ENCODE results near the gene GAN. TPM values are rescaled to one million over a fixed set of nuclear protein-coding genes. Genes with fewer than 3 reads are reported as not detected.

GAN gene
- total and polyA plus RNA-seq, 9 of the 15 experiments (the other 6 are each of a cell fraction or from before 2014, with no cell fraction given), result 0.83 to 15.1 (median 5.2) TPM

DNA sequence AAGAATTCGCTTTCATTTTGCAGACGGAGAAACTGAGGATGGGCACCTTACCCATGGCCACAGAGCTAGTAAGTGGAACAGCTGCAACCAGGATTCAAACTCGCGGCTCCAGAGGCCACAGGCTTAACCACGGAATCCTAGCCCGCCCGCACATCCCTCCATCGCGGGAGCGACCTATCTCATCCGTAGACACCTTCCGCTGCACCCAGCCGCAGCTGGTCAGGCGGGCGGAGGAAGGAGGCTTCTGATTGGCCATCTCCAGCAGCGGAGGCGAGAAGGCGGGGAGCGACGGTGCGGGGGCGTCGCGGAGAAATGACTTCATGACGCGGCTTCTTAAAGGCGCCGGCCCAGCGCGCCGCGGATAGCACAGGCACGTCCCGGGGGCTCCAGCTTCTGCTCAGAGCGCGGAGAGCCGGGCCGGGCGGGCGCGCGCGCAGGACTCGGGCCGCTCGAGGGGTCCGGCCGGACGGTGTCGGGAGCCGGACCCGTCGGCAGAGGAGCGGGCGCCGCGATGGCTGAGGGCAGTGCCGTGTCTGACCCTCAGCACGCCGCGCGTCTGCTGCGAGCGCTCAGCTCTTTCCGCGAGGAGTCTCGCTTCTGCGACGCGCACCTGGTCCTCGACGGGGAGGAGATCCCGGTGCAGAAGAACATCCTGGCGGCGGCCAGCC, at the start of gene GAN (continued):
- no peak for TF ChIP-seq ZNF398 (CRISPR knock-in tag; IDR thresholded peaks at IDR 0.05)
- no peak for TF ChIP-seq SETDB1 (IDR thresholded peaks at IDR 0.05; ENCODE audit: low read length)
- TF ChIP-seq HDAC2 (IDR thresholded peaks at IDR 0.05), result peak; percentile 90
- no peak for TF ChIP-seq ARID2 (IDR thresholded peaks at IDR 0.05)
- no peak; the same call in 1 of the 2 replicates for TF ChIP-seq ZNF133 (CRISPR knock-in tag; IDR thresholded peaks at IDR 0.05)
- TF ChIP-seq NBN (IDR thresholded peaks at IDR 0.05; ENCODE audit: low read depth), result no peak
- 0 out of 2 replicates have a peak, but pooled peaks have one; percentile 34 for TF ChIP-seq ZNF717 (CRISPR knock-in tag; IDR thresholded peaks at IDR 0.05)
- TF ChIP-seq MCM2 (IDR thresholded peaks at IDR 0.05; ENCODE audit: low read depth), result no peak
- peak; percentile 80 to 83; a peak in 3 of 4 replicates for TF ChIP-seq FOXK2 (conservative IDR thresholded peaks at IDR 0.05 in 1 of 2, IDR thresholded peaks at IDR 0.05 in 1 of 2; ENCODE audit: low read depth in 2 of 2)
- peak; percentile 52; the same call in 1 of the 2 replicates for TF ChIP-seq DMBX1 (CRISPR knock-in tag; IDR thresholded peaks at IDR 0.05; ENCODE audit: borderline replicate concordance)
- TF ChIP-seq ZBTB40 (IDR thresholded peaks at IDR 0.05), result peak; percentile 66
- no peak for TF ChIP-seq ZBTB40 (CRISPR knock-in tag; IDR thresholded peaks at IDR 0.05)
- TF ChIP-seq ZBTB1 (CRISPR knock-in tag; IDR thresholded peaks at IDR 0.05; ENCODE audit: borderline replicate concordance, low read depth), result peak; percentile 84
- no peak for TF ChIP-seq BRF2 (IDR thresholded peaks at IDR 0.05; ENCODE audit: borderline replicate concordance, insufficient read depth, insufficient read length)
- TF ChIP-seq SRSF7 (optimal IDR thresholded peaks at IDR 0.05; ENCODE audit: low read depth, low read length), result no peak
